Testis (tissue), 2 donors: ENCODE data around the gene SMIM43.

Source experiments
- POLR2A ChIP-seq: fragments of 450-650 bp; IDR thresholded peaks from one replicate; pipeline ENCODE4 v1.6.1; 2017; ENCODE audit warnings: antibody characterized with exemption, mild to moderate bottlenecking, moderate library complexity
- TF ChIP-seq, protein P1 (sequence below), 3 experiments: fragments of 450-650 bp in 2 of 3; fragments of 200-600 bp in 1 of 3; sonication (generic) in 1 of 3; IDR thresholded peaks; one replicate each; pipeline ENCODE4 v1.5.1; 2016 to 2019; ENCODE audit warnings: antibody characterized with exemption in 3 of 3, mild to moderate bottlenecking in 2 of 3, moderate library complexity in 1 of 3

DNA sequence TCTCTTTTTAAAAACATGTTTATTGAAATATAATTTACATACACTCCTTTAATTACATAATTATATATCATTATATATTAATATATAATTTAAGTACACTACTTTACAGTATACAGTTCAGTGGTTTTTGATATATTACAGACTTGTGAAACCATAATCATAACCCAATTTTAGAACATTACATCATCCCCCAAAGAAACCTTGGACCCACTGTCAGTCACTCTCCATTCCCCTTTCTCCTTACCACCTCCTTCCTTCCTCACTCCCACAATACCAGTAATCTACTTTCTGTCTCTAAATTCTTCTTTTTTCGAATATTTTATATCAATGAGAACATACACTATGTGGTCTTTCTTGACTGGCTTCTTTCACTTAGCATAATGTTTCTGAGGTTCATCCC lies 18.2 kb upstream of the SMIM43 start:
- no peak for TF ChIP-seq POLR2A
- TF ChIP-seq, protein P1, sequence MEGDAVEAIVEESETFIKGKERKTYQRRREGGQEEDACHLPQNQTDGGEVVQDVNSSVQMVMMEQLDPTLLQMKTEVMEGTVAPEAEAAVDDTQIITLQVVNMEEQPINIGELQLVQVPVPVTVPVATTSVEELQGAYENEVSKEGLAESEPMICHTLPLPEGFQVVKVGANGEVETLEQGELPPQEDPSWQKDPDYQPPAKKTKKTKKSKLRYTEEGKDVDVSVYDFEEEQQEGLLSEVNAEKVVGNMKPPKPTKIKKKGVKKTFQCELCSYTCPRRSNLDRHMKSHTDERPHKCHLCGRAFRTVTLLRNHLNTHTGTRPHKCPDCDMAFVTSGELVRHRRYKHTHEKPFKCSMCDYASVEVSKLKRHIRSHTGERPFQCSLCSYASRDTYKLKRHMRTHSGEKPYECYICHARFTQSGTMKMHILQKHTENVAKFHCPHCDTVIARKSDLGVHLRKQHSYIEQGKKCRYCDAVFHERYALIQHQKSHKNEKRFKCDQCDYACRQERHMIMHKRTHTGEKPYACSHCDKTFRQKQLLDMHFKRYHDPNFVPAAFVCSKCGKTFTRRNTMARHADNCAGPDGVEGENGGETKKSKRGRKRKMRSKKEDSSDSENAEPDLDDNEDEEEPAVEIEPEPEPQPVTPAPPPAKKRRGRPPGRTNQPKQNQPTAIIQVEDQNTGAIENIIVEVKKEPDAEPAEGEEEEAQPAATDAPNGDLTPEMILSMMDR (IDR thresholded peaks at IDR 0.05), result no peak
